Measurements from ENCODE around the gene DNM3. TPM values are rescaled to one million over a fixed set of nuclear protein-coding genes. Genes with fewer than 3 reads are reported as not detected.

Gene DNM3
- total and polyA plus RNA-seq, 12 donors = 7.2 to 78.6 (median 18.4) TPM

GRCh38 chr1:172397221-172397620 is 555.9 kb downstream of the DNM3 start:
- Histone ChIP-seq H3K27me3 (no peaks in the 10 kb centered on the region), H3K9me3 (replicated peaks in 1 of 3) (no peaks in the 10 kb centered on the region), H3K36me3 (replicated peaks in 1 of 2) (no peaks in the 10 kb centered on the region), H3K4me1 (replicated peaks in 1 of 2) (peaks cover 10 to 52% of the 10 kb centered on the region in 2 donors), H3K27ac (no peak overlapping the region), H3K4me3 (no peak overlapping the region)
- intact Hi-C loops (cut with DNase I) = loop anchor here in 1 of 2 donors (10.0 kb wide), 1 partner anchor 112 kb away; no protein-coding TSS in a partner anchor
- TF ChIP-seq, protein P1, sequence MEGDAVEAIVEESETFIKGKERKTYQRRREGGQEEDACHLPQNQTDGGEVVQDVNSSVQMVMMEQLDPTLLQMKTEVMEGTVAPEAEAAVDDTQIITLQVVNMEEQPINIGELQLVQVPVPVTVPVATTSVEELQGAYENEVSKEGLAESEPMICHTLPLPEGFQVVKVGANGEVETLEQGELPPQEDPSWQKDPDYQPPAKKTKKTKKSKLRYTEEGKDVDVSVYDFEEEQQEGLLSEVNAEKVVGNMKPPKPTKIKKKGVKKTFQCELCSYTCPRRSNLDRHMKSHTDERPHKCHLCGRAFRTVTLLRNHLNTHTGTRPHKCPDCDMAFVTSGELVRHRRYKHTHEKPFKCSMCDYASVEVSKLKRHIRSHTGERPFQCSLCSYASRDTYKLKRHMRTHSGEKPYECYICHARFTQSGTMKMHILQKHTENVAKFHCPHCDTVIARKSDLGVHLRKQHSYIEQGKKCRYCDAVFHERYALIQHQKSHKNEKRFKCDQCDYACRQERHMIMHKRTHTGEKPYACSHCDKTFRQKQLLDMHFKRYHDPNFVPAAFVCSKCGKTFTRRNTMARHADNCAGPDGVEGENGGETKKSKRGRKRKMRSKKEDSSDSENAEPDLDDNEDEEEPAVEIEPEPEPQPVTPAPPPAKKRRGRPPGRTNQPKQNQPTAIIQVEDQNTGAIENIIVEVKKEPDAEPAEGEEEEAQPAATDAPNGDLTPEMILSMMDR (IDR thresholded peaks at IDR 0.05) = no peak
- TF ChIP-seq POLR2A (IDR thresholded peaks at IDR 0.05) = no peak
- WGBS, 4 donors = 47 to 63% (median 54%) methylated on average over 3 of the region's 3 CpGs
- no peak for DNase-seq

DNA sequence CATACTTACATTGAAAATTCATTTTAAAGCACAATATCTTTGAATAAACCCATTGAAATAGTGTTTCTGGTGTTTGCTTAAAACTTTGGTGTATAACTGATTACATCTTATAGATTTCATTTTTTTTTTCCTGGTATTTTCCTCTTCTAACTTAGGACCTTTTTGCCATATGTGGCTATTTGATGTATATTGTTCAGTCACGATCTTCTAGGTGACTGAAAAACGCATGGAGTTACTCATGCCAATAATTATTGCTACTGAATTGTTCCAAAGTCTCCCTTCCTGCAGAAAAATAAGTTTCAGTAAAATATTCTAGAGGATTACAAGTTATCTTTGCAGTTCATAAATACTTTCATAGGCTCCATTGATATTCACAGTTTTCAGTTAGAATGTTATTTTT is 556.3 kb downstream of the DNM3 start:
- Histone ChIP-seq H3K27ac (peak overlapping the region in 1 of 5 donors; percentile 61), H3K4me1 (replicated peaks in 1 of 2) (peaks cover 14 to 52% of the 10 kb centered on the region in 2 donors), H3K36me3 (replicated peaks in 1 of 2) (no peaks in the 10 kb centered on the region), H3K27me3 (no peaks in the 10 kb centered on the region), H3K4me3 (no peak overlapping the region), H3K9me3 (replicated peaks in 1 of 3) (no peaks in the 10 kb centered on the region)
- WGBS, 4 donors = 83 to 94% (median 90%) methylated on average over 2 of the region's 2 CpGs
- intact Hi-C loops (cut with DNase I) = loop anchor here in 1 of 2 donors (10.0 kb wide), 1 partner anchor 113 kb away; no protein-coding TSS in a partner anchor
- DNase-seq = no peak
- TF ChIP-seq, protein P1 (IDR thresholded peaks at IDR 0.05) = no peak
- TF ChIP-seq POLR2A (IDR thresholded peaks at IDR 0.05) = no peak

- Histone ChIP-seq H3K9me3 (replicated peaks in 1 of 3) (no peaks in the 10 kb centered on the region), H3K4me3 (no peak overlapping the region), H3K36me3 (replicated peaks in 1 of 2) (no peaks in the 10 kb centered on the region), H3K27ac (peak overlapping the region in 2 of 5 donors; percentile 61 to 69), H3K27me3 (no peaks in the 10 kb centered on the region), H3K4me1 (replicated peaks in 1 of 2) (peaks cover 20 to 48% of the 10 kb centered on the region in 2 donors)
- DNase-seq = no peak
- 53 to 67% (median 63%) methylated on average over 2 of the region's 2 CpGs for WGBS, 4 donors
- intact Hi-C loops (cut with DNase I) = loop anchor here in 1 of 2 donors (10.0 kb wide), 1 partner anchor 113 kb away; no protein-coding TSS in a partner anchor
- TF ChIP-seq, protein P1 (IDR thresholded peaks at IDR 0.05) = no peak
Measured at GRCh38 chr1:172398193-172398592, 556.9 kb downstream of the DNM3 start.

- TF ChIP-seq, protein P1 (IDR thresholded peaks at IDR 0.05) = peak; percentile 56 to 79 (median 72)
- no peak for TF ChIP-seq POLR2A (IDR thresholded peaks at IDR 0.05)
- no peaks in the 10 kb centered on the region for H3K36me3 ChIP-seq (replicated peaks in 1 of 2)
- H3K4me1 ChIP-seq (replicated peaks in 1 of 2) = peaks cover 18 to 38% of the 10 kb centered on the region in 2 donors
- H3K27me3 ChIP-seq = no peaks in the 10 kb centered on the region
- no peaks in the 10 kb centered on the region for H3K9me3 ChIP-seq (replicated peaks in 1 of 3)
- H3K27ac ChIP-seq = peak overlapping the region in 4 of 5 donors; percentile 29 to 69 (median 48)
- WGBS, 4 donors = 29 to 35% (median 33%) methylated on average over 9 of the region's 9 CpGs
- H3K4me3 ChIP-seq = no peak overlapping the region
- intact Hi-C loops (cut with DNase I) = loop anchor here in 1 of 2 donors (10.0 kb wide), 1 partner anchor 114 kb away; no protein-coding TSS in a partner anchor
- peak; percentile 31 to 81 (median 60) for DNase-seq
Measured at GRCh38 chr1:172398970-172399755, 557.9 kb downstream of the DNM3 start.

Data from adrenal gland (tissue), 12 donors.